SK-N-SH (cell line): ENCODE results near the gene NUP50. TPM values are rescaled to one million over a fixed set of nuclear protein-coding genes. Genes with fewer than 3 reads are reported as not detected.

ENCODE experiments used
- CTCF ChIA-PET: fragments of 300-600, 350-600 bp; formaldehyde crosslinking; extraction: SDS; loops from one replicate; lab custom pipeline; 2021; lab: Yijun Ruan, JAX
- POLR2A ChIA-PET: fragments of 350-600 bp; sonication (Branson Sonifier 250); formaldehyde crosslinking; extraction: SDS; loops from one replicate; lab custom pipeline; 2020; ENCODE audit warnings: antibody characterized with exemption, inconsistent platforms; lab: Yijun Ruan, JAX
- DNase-seq: peaks from one replicate; pipeline ENCODE4 v3.0.0; 2012
- H2AFZ ChIP-seq: fragments of 200-600 bp; sonication (generic); 2 replicates; pipeline ENCODE4 v1.8.1; 2016; ENCODE audit warnings: antibody characterized with exemption, mild to moderate bottlenecking, low read depth
- H3F3A ChIP-seq: fragments of 200-600 bp; sonication (generic); replicated peaks from 2 replicates; pipeline ENCODE3; 2016; ENCODE audit warnings: antibody characterized with exemption, mild to moderate bottlenecking; ENCODE audit not compliant: insufficient read depth
- H3K27ac ChIP-seq, 2 experiments: fragments of 200-500 bp in 1 of 2; fragments of 200-600 bp in 1 of 2; sonication (Bioruptor generic) in 1 of 2; sonication (generic), shearing (Covaris generic) in 1 of 2; 2 replicates each; pipeline versions ENCODE4 v1.5.1 to v1.6.1; 2014 to 2016; ENCODE audit warnings: low read depth in 2 of 2, inconsistent platforms in 1 of 2, low read length in 1 of 2, mild to moderate bottlenecking in 1 of 2, mixed read lengths in 1 of 2
- H3K27me3 ChIP-seq: fragments of 200-600 bp; sonication (generic), shearing (Covaris generic); 2 replicates; pipeline ENCODE4 v1.6.1; 2016; ENCODE audit warnings: mixed run types; ENCODE audit not compliant: insufficient read depth
- H3K36me3 ChIP-seq, 2 experiments: fragments of 200-500 bp in 1 of 2; fragments of 200-600 bp in 1 of 2; sonication (Bioruptor generic) in 1 of 2; sonication (generic) in 1 of 2; replicated peaks in 1 of 2; 2 replicates each; pipeline versions ENCODE3 to v1.5.1; 2014 to 2016; ENCODE audit warnings: low read length in 1 of 2, mild to moderate bottlenecking in 1 of 2; ENCODE audit not compliant: insufficient read depth in 2 of 2, control insufficient read depth in 1 of 2
- H3K4me1 ChIP-seq, 2 experiments: fragments of 200-500 bp in 1 of 2; fragments of 200-600 bp in 1 of 2; sonication (Bioruptor generic) in 1 of 2; sonication (generic), shearing (Covaris generic) in 1 of 2; 2 replicates each; pipeline versions ENCODE4 v1.5.1 to v1.6.1; 2014 to 2016; ENCODE audit warnings: low read depth in 1 of 2, low read length in 1 of 2, mixed run types in 1 of 2; ENCODE audit not compliant: insufficient read depth in 2 of 2, control insufficient read depth in 1 of 2
- H3K4me2 ChIP-seq: fragments of 200-600 bp; sonication (generic), shearing (Covaris generic); 2 replicates; pipeline ENCODE4 v1.6.1; 2017; ENCODE audit warnings: mixed run types
- H3K4me3 ChIP-seq, 2 experiments: fragments of 200-500 bp in 1 of 2; fragments of 200-600 bp in 1 of 2; sonication (Bioruptor generic) in 1 of 2; sonication (generic), shearing (Covaris generic) in 1 of 2; 2 replicates each; pipeline versions ENCODE4 v1.5.1 to v1.8.1; 2014 to 2016; ENCODE audit warnings: low read depth in 2 of 2, inconsistent platforms in 1 of 2, low read length in 1 of 2, mild to moderate bottlenecking in 1 of 2, mixed read lengths in 1 of 2, moderate library complexity in 1 of 2
- H3K79me2 ChIP-seq: fragments of 200-600 bp; sonication (generic); 2 replicates; pipeline ENCODE4 v1.8.1; 2017; ENCODE audit warnings: mild to moderate bottlenecking; ENCODE audit not compliant: insufficient read depth
- H3K9ac ChIP-seq: fragments of 200-600 bp; sonication (generic); 2 replicates; pipeline ENCODE4 v1.6.1; 2017; ENCODE audit warnings: mixed run types
- H3K9me2 ChIP-seq: fragments of 200-600 bp; sonication (generic); 2 replicates; pipeline ENCODE4 v1.6.1; 2017; ENCODE audit warnings: mixed run types
- H3K9me3 ChIP-seq: fragments of 200-600 bp; sonication (generic); 2 replicates; pipeline ENCODE4 v1.6.1; 2017; ENCODE audit warnings: mixed run types, mild to moderate bottlenecking, moderate library complexity
- H4K20me1 ChIP-seq: fragments of 200-600 bp; sonication (generic); 2 replicates; pipeline ENCODE4 v1.6.1; 2017; ENCODE audit warnings: mild to moderate bottlenecking, mixed run types; ENCODE audit not compliant: insufficient read depth
- CHD2 ChIP-seq: fragments of 150-350 bp; IDR thresholded peaks from 2 replicates; pipeline ENCODE4 v1.6.1; 2018; ENCODE audit warnings: low read length; ENCODE audit not compliant: partially characterized antibody
- ELF1 ChIP-seq: IDR thresholded peaks from 2 replicates; pipeline ENCODE4 v1.4.0; 2012
- EP300 ChIP-seq, 2 experiments: IDR thresholded peaks; 2 replicates each; pipeline versions ENCODE4 v1.4.0 to v1.6.1; 2012; ENCODE audit warnings: borderline replicate concordance in 1 of 2, low read depth in 1 of 2, low read length in 1 of 2
- FOSL2 ChIP-seq: IDR thresholded peaks from 2 replicates; pipeline ENCODE4 v1.4.0; 2012; ENCODE audit warnings: low read depth, mild to moderate bottlenecking, moderate library complexity, borderline replicate concordance
- GATA2 ChIP-seq: sonication (generic); formaldehyde crosslinking; IDR thresholded peaks from 2 replicates; pipeline ENCODE4 v1.5.0; 2020; ENCODE audit warnings: mild to moderate bottlenecking, missing genetic modification reagents
- JUND ChIP-seq: IDR thresholded peaks from 2 replicates; pipeline ENCODE4 v1.4.0; 2012
- MEF2A ChIP-seq: IDR thresholded peaks from 2 replicates; pipeline ENCODE4 v1.4.0; 2012; ENCODE audit warnings: low read depth, borderline replicate concordance
- NRF1 ChIP-seq: IDR thresholded peaks from 2 replicates; pipeline ENCODE4 v1.6.1; 2012; ENCODE audit warnings: low read depth, mild to moderate bottlenecking, low read length
- RCOR1 ChIP-seq: fragments of 150-350 bp; IDR thresholded peaks from 2 replicates; pipeline ENCODE4 v1.6.1; 2017; ENCODE audit warnings: antibody characterized with exemption, low read length
- SMC3 ChIP-seq: IDR thresholded peaks from 2 replicates; pipeline ENCODE4 v1.6.1; 2012; ENCODE audit warnings: low read depth, low read length, improper control_type of control experiment
- TAF1 ChIP-seq: IDR thresholded peaks from 2 replicates; pipeline ENCODE4 v1.6.1; 2012; ENCODE audit warnings: low read depth, mild to moderate bottlenecking, low read length, moderate library complexity, borderline replicate concordance
- YY1 ChIP-seq: IDR thresholded peaks from 2 replicates; pipeline ENCODE4 v1.4.0; 2012; ENCODE audit warnings: low read depth, mild to moderate bottlenecking
- WGBS: methylation state at CpG from one replicate; pipeline ENCODE4 v1.1.6; 2017; ENCODE audit warnings: low lambda C conversion rate; 5-methylcytosine and 5-hydroxymethylcytosine counted together
- polyA plus RNA-seq, 3 experiments: library from polyadenylated mRNA; depleted of rRNA; stranded (reverse); fragments of >200 nt; gene quantifications; 2 replicates each; pipeline ENCODE4 v1.2.3, GENCODE V29; 2012
- TF ChIP-seq, protein P1 (sequence below): IDR thresholded peaks from 2 replicates; pipeline ENCODE4; 2012
- TF ChIP-seq, protein P2 (sequence below): IDR thresholded peaks from 2 replicates; pipeline ENCODE4 v1.6.1; 2012; ENCODE audit warnings: mild to moderate bottlenecking, low read depth, low read length, moderate library complexity
- TF ChIP-seq, protein P3 (sequence below): IDR thresholded peaks from 2 replicates; pipeline ENCODE4 v1.4.0; 2012; ENCODE audit warnings: low read depth

NUP50 gene
- polyA plus RNA-seq, 1 of the 3 experiments (the other 2 are of a cell fraction) = 4.7 TPM

DNA sequence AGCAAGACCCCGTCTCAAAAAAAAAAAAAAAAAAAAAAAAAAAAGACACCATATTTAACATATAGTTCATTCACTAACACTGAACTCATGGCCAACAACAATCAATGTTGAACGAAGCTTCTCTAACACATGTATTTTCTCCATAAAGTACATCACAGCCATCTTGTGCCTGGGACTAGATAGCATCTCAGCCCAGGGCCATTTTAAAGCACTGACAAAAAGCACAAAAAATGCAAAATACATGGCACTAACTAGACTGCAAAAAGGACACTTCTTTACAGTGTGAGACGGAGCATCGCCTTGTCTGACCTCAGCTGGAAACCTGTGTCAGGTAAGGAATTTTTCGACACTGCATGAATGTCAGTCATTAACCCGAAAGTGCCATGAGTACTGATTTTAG lies 53.6 kb downstream of the NUP50 start:
- no peak for DNase-seq
- H3F3A ChIP-seq = peaks cover 5% of the 10 kb centered on the region
- no peak overlapping the region for H3K9ac ChIP-seq
- ChIA-PET CTCF (interaction anchor here (1.0 to 4.2 kb wide), 2 partner anchors 8 to 116 kb away, joined by 4 to 22 read pairs; no protein-coding TSS in a partner anchor), POLR2A (no interaction called here)
- no peaks in the 10 kb centered on the region for H3K9me3 ChIP-seq
- H3K79me2 ChIP-seq = peaks cover 48% of the 10 kb centered on the region
- peaks cover 8 to 36% of the 10 kb centered on the region in 2 experiments; a peak in 3 of 4 replicates for H3K4me1 ChIP-seq
- H3K36me3 ChIP-seq = no peaks in the 10 kb centered on the region
- 87% methylated on average over 6 of the region's 6 CpGs for WGBS
- no peak overlapping the region for H3K27ac ChIP-seq
- no peak overlapping the region for H3K4me2 ChIP-seq
- H3K9me2 ChIP-seq = no peaks in the 10 kb centered on the region
- H4K20me1 ChIP-seq = peaks cover 20% of the 10 kb centered on the region; the same call in 1 of the 2 replicates
- H3K27me3 ChIP-seq = no peaks in the 10 kb centered on the region
- H2AFZ ChIP-seq = no peak overlapping the region
- no peak overlapping the region for H3K4me3 ChIP-seq
- TF ChIP-seq CHD2 = no peak
- no peak for TF ChIP-seq NRF1
- TF ChIP-seq MEF2A = no peak
- TF ChIP-seq, protein P1, sequence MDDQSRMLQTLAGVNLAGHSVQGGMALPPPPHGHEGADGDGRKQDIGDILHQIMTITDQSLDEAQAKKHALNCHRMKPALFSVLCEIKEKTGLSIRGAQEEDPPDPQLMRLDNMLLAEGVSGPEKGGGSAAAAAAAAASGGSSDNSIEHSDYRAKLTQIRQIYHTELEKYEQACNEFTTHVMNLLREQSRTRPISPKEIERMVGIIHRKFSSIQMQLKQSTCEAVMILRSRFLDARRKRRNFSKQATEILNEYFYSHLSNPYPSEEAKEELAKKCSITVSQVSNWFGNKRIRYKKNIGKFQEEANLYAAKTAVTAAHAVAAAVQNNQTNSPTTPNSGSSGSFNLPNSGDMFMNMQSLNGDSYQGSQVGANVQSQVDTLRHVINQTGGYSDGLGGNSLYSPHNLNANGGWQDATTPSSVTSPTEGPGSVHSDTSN = no peak
- TF ChIP-seq, protein P2, sequence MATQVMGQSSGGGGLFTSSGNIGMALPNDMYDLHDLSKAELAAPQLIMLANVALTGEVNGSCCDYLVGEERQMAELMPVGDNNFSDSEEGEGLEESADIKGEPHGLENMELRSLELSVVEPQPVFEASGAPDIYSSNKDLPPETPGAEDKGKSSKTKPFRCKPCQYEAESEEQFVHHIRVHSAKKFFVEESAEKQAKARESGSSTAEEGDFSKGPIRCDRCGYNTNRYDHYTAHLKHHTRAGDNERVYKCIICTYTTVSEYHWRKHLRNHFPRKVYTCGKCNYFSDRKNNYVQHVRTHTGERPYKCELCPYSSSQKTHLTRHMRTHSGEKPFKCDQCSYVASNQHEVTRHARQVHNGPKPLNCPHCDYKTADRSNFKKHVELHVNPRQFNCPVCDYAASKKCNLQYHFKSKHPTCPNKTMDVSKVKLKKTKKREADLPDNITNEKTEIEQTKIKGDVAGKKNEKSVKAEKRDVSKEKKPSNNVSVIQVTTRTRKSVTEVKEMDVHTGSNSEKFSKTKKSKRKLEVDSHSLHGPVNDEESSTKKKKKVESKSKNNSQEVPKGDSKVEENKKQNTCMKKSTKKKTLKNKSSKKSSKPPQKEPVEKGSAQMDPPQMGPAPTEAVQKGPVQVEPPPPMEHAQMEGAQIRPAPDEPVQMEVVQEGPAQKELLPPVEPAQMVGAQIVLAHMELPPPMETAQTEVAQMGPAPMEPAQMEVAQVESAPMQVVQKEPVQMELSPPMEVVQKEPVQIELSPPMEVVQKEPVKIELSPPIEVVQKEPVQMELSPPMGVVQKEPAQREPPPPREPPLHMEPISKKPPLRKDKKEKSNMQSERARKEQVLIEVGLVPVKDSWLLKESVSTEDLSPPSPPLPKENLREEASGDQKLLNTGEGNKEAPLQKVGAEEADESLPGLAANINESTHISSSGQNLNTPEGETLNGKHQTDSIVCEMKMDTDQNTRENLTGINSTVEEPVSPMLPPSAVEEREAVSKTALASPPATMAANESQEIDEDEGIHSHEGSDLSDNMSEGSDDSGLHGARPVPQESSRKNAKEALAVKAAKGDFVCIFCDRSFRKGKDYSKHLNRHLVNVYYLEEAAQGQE = no peak
- no peak for TF ChIP-seq YY1
- TF ChIP-seq GATA2 = peak; percentile 88
- TF ChIP-seq TAF1 = no peak
- TF ChIP-seq FOSL2 = no peak
- TF ChIP-seq, protein P3, sequence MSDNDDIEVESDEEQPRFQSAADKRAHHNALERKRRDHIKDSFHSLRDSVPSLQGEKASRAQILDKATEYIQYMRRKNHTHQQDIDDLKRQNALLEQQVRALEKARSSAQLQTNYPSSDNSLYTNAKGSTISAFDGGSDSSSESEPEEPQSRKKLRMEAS = no peak
- no peak for TF ChIP-seq SMC3
- peak; percentile 48; the same call in 1 of the 2 replicates for TF ChIP-seq RCOR1
- TF ChIP-seq ELF1 = no peak
- TF ChIP-seq JUND = no peak
- TF ChIP-seq EP300 (IDR thresholded peaks at IDR 0.05; ENCODE audit: borderline replicate concordance in 1 of 2, low read depth in 1 of 2, low read length in 1 of 2) = peak in 1 of 2 experiments; percentile 26; a peak in 1 of 4 replicates
- TF ChIP-seq, all 33 proteins: peak for 3
